Measurements from ENCODE around the gene STX7.

STX7 gene

DNA sequence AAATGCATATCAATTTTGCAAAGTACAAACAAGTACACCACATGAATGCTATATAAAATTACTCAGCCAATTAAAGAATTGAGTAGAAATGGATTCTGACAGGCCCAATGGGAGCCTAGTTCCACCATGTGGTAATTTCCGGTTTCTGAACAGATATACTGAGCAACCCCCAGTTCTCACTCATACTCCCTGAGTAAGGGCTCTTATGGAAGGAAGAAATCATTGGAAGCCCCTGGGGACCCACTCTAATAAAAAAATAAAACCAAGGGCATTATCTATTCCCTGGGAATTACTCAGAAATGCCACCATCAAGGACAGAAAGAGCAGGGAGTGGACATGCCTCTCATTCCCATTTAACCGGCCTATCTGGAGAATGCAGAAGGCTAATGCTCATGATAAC is 34.6 kb downstream of the STX7 start:
- DNase-seq (ENCODE audit: low read depth, low spot score) = no peak

DNA sequence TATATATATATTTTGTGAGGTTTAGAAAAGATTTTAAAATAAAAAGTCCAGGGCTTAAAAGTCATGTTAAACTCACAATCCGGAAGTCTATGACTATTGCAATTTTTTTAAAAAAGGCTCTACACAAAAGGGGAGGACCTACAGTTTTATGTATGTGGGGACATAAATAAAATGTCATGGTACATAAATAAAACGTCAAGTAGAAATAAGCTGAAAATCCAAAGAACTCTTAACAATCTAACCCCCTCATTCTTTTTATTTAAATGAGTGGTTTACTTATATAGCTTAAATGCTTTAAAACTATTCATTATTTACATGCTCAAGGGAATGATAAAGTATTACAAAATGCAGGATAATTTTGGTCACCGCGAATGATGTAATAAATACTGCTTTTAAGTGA is 36.2 kb downstream of the STX7 start:
- no peak for DNase-seq (ENCODE audit: low read depth, low spot score)

GRCh38 chr6:132475925-132476324 is 37.0 kb downstream of the STX7 start:
- no peak for DNase-seq (ENCODE audit: low read depth, low spot score)

GRCh38 chr6:132471787-132472186 is 41.1 kb downstream of the STX7 start:
- no peak for DNase-seq (ENCODE audit: low read depth, low spot score)

GRCh38 chr6:132466952-132467351 is 46.0 kb downstream of the STX7 start:
- no peak for DNase-seq (ENCODE audit: low read depth, low spot score)

- DNase-seq (ENCODE audit: low read depth, low spot score) = no peak
These were observed 47.1 kb downstream of the STX7 start for GRCh38 chr6:132465530-132466485.

DNA sequence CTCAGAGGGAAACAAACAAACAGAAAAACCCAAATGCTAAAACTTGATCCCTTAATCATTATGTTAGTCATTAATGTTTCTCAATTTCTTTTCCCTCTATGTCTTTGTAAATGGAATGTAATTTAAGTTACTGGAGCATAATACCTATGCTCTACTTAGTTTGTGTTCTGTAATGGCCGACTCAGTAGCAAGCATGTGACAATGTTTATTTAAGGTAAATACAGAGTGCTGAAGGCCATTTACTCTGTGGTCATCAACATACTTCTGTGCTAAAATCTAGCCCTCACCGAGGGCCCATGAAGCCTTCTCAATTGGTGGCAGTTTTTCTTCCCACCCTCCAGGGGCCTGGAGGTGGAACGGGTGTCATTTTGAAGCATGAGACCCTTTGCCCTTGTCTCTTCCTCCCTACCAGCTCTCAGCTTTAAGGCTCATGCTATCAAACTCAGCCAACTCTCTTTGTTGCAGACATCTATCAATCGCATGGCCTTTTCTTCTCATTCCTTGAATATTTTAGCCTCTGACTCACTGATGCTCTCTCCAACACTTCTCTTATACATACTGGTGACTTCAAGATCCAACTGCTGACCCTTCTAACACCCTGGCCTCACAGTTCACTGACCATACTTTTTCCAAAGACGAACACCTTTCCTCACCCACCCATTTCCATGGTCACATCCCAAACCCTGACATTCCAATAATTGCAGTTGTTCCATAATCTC is 48.2 kb downstream of the STX7 start:
- DNase-seq (ENCODE audit: low read depth, low spot score) = no peak

DNA sequence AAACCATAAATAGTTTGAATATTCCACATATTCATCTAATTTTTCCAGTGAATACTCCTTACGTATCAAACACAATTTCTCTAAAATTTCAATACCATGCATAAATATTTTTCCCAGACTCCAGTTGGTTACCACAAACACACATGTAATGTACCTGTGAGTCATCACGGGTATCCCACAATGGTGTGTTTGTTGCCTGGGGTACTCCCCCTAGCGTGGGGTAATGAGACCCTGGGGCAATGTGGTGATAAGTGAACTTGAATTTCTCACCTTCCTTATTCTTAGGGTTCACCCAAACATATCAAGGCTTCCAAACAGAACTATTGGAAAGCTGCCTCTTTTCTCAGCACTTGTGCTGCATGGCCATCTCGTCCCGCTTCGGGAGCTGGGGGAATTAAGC is 51.0 kb downstream of the STX7 start:
- no peak for DNase-seq (ENCODE audit: low read depth, low spot score)

DNA sequence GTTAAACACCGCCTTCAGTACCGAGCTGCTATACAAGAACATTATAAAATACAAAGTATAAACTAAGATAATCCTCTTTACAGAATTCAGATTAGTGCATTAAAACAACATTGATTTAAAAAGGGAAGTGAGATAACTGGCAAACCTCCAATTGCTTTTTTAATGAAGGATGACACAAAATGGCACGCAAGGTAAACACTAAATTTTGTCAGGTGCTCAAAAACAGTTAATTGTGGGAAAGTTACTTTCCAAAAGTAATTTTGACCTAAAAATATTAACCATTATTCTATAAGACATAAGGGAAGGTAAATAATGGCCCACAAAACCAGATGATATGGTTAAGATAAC is 53.3 kb downstream of the STX7 start:
- no peak for DNase-seq (ENCODE audit: low read depth, low spot score)

DNA sequence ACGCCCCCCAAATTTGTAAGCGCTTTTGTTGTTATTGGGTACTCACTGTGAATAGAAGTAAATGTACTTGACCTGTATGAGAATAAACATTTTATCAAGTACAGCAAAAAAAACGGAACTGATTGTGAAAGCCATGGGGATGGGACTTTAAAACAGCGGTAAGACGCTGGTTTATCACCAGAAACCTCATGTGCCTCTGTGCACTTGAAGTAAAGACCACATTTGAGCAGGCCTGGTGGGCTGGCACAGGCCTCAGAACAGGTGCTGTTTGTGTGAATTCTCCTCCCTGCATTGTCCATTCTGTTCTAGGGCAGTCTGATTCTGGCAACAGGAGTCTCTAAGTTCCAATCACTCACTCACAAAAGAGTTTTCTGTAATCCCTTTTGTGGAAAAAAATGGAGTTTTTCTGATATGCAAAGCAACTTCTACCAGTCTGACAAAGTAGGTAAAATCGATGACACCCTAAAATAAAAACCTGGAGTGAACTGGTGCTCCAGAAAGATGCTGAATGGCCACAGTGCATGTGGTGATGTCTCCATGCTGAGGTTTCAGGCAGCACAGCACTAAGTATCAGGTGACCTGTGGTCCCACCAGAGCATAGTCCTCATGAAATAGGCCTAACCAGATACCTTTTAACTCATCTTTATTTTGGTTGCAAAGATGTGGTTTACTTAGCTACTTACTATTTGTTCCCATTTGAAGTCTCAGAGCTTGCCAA is 53.9 kb downstream of the STX7 start:
- no peak for DNase-seq (ENCODE audit: low read depth, low spot score)

DNA sequence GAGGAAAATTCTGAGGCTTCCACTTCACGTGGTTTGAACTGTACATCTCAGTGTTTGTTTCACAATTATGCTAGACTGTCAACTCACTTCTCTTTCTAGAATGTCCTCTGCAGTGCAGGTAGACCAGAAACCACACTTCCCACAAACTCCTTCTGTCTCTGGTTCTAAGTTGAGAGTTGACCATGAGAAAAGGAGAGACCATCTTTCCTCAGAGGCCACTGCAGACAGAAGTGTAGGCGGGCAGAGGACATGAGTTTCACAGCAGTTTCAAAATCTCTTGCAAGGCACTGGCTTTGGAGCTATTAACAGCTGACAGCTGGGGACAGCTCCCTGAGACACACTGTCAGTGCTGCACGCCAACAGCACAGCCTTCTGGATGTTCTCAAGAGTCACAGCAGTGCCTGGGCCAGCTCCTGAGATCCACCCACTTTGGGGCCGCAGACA is 56.2 kb downstream of the STX7 start:
- no peak for DNase-seq (ENCODE audit: low read depth, low spot score)

- DNase-seq (ENCODE audit: low read depth, low spot score) = no peak
These were observed 66.1 kb downstream of the STX7 start for GRCh38 chr6:132446855-132447241.

DNA sequence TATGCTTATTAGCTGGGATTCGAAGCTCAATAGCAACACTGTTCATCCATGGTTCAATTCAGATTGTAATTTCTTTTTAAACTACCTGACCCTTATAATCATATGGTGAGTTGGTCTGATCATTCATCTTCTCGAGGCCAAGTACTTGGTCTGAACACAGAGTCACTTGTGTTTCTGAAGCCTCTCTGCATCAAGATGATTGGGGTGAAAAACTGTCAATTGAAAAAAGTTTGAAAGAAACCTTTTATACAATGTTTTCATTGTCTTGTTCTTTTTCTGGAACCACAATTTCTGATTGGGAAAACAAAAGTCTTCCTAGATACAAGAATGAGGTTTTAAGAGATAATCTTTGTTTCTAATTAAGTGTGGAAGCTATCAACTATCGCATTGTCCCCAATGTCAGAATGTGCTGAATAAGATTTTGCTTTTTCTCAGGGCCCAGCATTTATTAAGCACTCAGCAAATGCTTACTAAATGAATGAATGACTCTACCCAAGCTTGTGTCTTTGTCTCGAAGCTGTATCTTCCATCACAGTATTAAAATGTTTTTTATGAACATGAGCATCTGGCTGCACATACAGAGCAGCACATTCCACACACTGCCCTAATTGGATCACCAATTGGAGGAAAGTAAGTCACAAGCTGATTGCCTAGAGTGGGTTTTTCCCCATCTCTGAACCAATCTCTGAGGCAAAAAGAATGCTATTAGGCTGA is 66.6 kb downstream of the STX7 start:
- DNase-seq (ENCODE audit: low read depth, low spot score) = no peak

DNA sequence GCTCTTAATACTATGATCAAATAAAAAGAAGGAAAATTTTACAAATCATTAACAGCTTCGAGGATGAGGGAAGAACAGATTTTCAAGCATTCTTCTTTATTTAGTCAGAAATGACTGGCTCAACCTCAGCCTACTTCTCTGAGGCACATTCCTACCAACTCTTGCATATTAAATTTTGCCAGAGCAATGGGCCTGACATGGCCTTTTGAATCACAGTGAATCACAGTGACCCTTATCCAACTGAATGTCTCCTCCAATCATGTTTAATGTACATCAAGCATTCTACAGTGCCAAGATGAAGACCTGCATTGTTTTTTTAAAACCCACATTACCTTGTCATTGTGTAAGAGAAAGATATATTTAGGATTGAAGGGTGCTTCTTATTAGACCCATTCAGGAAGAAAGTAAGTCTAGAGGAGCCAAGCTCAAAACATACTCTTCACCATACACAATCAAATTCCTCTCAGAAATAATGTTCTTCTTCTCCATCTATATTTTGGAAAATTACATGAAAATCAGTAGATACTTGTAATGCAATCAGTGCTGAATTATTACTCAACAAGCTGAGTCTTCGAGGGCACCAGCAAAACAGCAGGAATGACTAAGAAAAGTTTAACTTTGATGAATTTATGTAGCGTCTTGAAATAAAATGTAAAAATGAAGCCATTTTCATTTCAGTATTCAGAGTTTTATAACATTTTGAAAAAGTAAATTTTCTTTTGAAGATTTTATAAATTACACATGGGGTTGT is 67.5 kb downstream of the STX7 start:
- no peak for DNase-seq (ENCODE audit: low read depth, low spot score)

GRCh38 chr6:132443206-132443605 is 69.7 kb downstream of the STX7 start:
- no peak for DNase-seq (ENCODE audit: low read depth, low spot score)

DNA sequence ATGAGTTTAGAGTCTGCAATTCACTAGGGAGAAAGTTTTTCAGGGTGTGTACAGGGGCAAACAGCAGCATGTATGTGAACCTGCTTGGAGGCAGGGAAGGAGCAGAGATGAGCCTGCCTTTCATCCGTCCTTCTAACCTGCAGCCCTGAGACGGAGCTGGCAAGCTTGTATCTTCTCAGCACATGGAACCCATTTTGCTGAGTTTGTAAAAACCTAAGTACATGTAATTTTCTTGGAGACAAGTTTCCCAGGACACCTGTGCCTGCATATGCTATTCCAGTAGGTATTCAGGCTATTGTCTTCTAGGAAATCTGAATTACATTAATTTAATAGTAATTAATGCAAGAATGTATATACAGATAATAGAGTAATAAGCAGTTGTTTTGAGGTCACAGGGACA is 82.8 kb downstream of the STX7 start:
- no peak for DNase-seq (ENCODE audit: low read depth, low spot score)

DNA sequence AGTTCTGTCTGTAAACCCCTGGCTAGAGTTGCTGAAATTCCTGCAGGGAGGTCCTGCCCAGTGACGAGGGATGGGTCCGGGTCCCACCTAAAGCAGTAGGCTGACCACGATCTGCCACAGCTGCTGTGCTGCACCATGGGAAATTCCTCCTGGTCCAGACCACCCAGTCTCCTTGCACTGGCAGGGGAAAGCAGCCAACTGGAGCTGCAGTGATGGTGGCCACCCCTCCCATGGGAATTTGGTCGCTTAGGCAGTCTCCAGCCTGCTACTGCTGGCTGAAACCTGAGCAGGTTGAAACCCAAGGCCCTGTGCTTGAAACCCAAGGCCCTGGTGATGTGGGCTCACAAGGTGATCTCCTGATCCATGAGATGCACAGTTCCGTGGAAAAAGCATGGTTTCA is 87.7 kb downstream of the STX7 start:
- DNase-seq (ENCODE audit: low read depth, low spot score) = no peak

GRCh38 chr6:132423839-132424238 is 89.1 kb downstream of the STX7 start:
- DNase-seq (ENCODE audit: low read depth, low spot score) = no peak

- no peak for DNase-seq (ENCODE audit: low read depth, low spot score)
These were observed 94.5 kb downstream of the STX7 start for GRCh38 chr6:132418235-132418965.

DNA sequence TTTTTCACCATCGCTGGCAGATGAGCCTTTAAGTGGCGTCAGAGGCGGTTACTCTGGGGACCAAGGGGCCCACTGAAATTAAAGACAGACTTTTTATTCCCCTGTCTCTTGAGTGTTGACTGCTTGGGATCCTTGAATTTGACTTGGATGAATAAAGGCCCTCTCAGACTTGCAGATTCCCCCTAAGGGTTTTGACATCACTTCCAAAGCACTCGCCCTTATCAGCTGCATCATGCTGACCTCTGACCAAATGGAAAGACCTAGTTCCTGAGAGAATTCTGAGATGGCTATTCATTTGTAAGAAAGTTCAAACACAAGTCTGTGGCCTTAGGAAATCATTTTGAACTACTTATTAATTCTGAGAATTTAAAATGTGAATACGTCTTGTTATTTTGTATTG is 98.2 kb downstream of the STX7 start:
- no peak for DNase-seq (ENCODE audit: low read depth, low spot score)

Data from activated CD4-positive, CD25-positive, alpha-beta regulatory T cell treated with anti-CD3 and anti-CD28 coated beads, Interleukin-2, amount 50 U/mL, for 16 hours (primary cell).